Measurements from ENCODE around the gene NTNG1.

DNA sequence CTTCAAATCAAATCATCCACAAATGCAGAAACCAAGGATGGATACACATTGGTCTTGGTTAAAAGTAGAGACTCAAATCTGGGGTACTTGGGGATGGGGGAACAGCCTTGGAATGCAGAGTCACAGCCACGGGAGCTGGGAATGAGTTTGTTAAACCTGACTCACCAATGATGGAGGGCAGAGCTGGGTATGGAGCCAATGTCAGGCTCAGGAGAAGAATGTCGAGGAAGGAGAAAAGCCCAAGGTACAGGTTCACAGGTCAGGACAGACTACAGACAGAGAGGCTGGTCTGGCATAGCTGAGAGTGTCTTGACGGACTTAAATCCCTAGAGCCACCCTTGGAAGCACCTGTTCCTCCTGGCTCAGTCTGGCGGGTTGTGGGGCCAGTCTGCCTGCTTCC is 237.6 kb downstream of the NTNG1 start:
- TF ChIP-seq, protein P1, sequence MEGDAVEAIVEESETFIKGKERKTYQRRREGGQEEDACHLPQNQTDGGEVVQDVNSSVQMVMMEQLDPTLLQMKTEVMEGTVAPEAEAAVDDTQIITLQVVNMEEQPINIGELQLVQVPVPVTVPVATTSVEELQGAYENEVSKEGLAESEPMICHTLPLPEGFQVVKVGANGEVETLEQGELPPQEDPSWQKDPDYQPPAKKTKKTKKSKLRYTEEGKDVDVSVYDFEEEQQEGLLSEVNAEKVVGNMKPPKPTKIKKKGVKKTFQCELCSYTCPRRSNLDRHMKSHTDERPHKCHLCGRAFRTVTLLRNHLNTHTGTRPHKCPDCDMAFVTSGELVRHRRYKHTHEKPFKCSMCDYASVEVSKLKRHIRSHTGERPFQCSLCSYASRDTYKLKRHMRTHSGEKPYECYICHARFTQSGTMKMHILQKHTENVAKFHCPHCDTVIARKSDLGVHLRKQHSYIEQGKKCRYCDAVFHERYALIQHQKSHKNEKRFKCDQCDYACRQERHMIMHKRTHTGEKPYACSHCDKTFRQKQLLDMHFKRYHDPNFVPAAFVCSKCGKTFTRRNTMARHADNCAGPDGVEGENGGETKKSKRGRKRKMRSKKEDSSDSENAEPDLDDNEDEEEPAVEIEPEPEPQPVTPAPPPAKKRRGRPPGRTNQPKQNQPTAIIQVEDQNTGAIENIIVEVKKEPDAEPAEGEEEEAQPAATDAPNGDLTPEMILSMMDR (conservative IDR thresholded peaks at IDR 0.05; ENCODE audit: low read depth, low read length), result no peak
- TF ChIP-seq POLR2A (IDR thresholded peaks at IDR 0.05; ENCODE audit: low read depth, low read length), result no peak
- TF ChIP-seq MAZ (IDR thresholded peaks at IDR 0.05; ENCODE audit: borderline replicate concordance, low read depth, low read length), result no peak
- no peak for TF ChIP-seq MXI1 (IDR thresholded peaks at IDR 0.05; ENCODE audit: borderline replicate concordance, low read depth, low read length)
- TF ChIP-seq, protein P2, sequence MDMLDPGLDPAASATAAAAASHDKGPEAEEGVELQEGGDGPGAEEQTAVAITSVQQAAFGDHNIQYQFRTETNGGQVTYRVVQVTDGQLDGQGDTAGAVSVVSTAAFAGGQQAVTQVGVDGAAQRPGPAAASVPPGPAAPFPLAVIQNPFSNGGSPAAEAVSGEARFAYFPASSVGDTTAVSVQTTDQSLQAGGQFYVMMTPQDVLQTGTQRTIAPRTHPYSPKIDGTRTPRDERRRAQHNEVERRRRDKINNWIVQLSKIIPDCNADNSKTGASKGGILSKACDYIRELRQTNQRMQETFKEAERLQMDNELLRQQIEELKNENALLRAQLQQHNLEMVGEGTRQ (IDR thresholded peaks at IDR 0.05; ENCODE audit: low read depth, low read length), result no peak

All from IMR-90 (cell line).